ENCODE data around the gene KLK3.
"Not testable (repeated sequence)": the region's sequence is repeated elsewhere in the genome, so short reads cannot be mapped to it uniquely, and the experiment has no call there.

The KLK3 gene

GRCh38 chr19:50861496-50862286 is 7.0 kb downstream of the KLK3 start:
- DNase-seq (ENCODE audit: low read depth in 3 of 3), result no peak

- no peak for DNase-seq (ENCODE audit: low read depth in 3 of 3)
These were observed 14.8 kb downstream of the KLK3 start for GRCh38 chr19:50869479-50869878.

GRCh38 chr19:50870417-50871089 is 15.8 kb downstream of the KLK3 start:
- no peak for DNase-seq (ENCODE audit: low read depth in 3 of 3)

GRCh38 chr19:50873056-50873455 is 18.3 kb downstream of the KLK3 start, which contains the start of gene KLK2:
Gene KLK2 (plus strand): TSS chr19:50873439. CDS start chr19:50873474, 35 bp downstream.
- no peak for DNase-seq (ENCODE audit: low read depth in 3 of 3)

- no peak for DNase-seq (ENCODE audit: low read depth in 3 of 3)
These were observed 19.5 kb downstream of the KLK3 start for GRCh38 chr19:50874211-50874610.

- DNase-seq (ENCODE audit: low read depth in 3 of 3), result no peak
These were observed 21.2 kb downstream of the KLK3 start for GRCh38 chr19:50875795-50876422.

GRCh38 chr19:50876456-50876855 is 21.7 kb downstream of the KLK3 start:
- no peak for DNase-seq (ENCODE audit: low read depth in 3 of 3)

- DNase-seq (ENCODE audit: low read depth in 3 of 3), result no peak
These were observed 22.6 kb downstream of the KLK3 start for GRCh38 chr19:50877338-50877737.

- DNase-seq (ENCODE audit: low read depth in 3 of 3), result no peak
These were observed 24.1 kb downstream of the KLK3 start for GRCh38 chr19:50878851-50879250.

- DNase-seq (ENCODE audit: low read depth in 3 of 3), result no peak
These were observed 25.5 kb downstream of the KLK3 start for GRCh38 chr19:50880241-50880640.

GRCh38 chr19:50882188-50882587 is 27.5 kb downstream of the KLK3 start:
- DNase-seq (ENCODE audit: low read depth in 3 of 3), result no peak

- no peak for DNase-seq (ENCODE audit: low read depth in 3 of 3)
These were observed 34.9 kb downstream of the KLK3 start for GRCh38 chr19:50889638-50890037.

- DNase-seq (ENCODE audit: low read depth in 3 of 3), result no peak
These were observed 35.9 kb downstream of the KLK3 start for GRCh38 chr19:50890422-50891252.

- DNase-seq (ENCODE audit: low read depth in 3 of 3), result no peak
These were observed 36.5 kb downstream of the KLK3 start for GRCh38 chr19:50891253-50891625.

GRCh38 chr19:50893047-50893736 is 38.5 kb downstream of the KLK3 start:
- DNase-seq (ENCODE audit: low read depth in 3 of 3), result no peak

GRCh38 chr19:50894478-50895356 is 40.0 kb downstream of the KLK3 start:
- no peak for DNase-seq (ENCODE audit: low read depth in 3 of 3)

- not testable (repeated sequence) for DNase-seq (ENCODE audit: low read depth in 3 of 3)
These were observed 41.4 kb downstream of the KLK3 start for GRCh38 chr19:50896089-50896590.

GRCh38 chr19:50896591-50897190 is 42.0 kb downstream of the KLK3 start:
- DNase-seq (ENCODE audit: low read depth in 3 of 3), result no peak

GRCh38 chr19:50897191-50897607 is 42.5 kb downstream of the KLK3 start:
- DNase-seq (ENCODE audit: low read depth in 3 of 3), result no peak

- no peak for DNase-seq (ENCODE audit: low read depth in 3 of 3)
These were observed 42.9 kb downstream of the KLK3 start for GRCh38 chr19:50897612-50898011.
